AG09309 (cell line): ENCODE results near the gene OCSTAMP.

Experiments
- DNase-seq: peaks from one replicate; pipeline ENCODE4 v3.0.0-alpha.2; 2010; ENCODE audit warnings: low read depth
- H3K4me3 ChIP-seq: 2 replicates; pipeline ENCODE4 v1.5.1; 2011; ENCODE audit warnings: mild to moderate bottlenecking, low read depth, low read length, moderate library complexity; ENCODE audit not compliant: control insufficient read depth
- TF ChIP-seq, protein P1 (sequence below): IDR thresholded peaks from 2 replicates; pipeline ENCODE4 v1.5.1; 2011; ENCODE audit warnings: mild to moderate bottlenecking, low read depth, low read length, inconsistent platforms; ENCODE audit not compliant: insufficient read depth, control insufficient read depth; ENCODE audit errors: missing control alignments

Gene OCSTAMP

DNA sequence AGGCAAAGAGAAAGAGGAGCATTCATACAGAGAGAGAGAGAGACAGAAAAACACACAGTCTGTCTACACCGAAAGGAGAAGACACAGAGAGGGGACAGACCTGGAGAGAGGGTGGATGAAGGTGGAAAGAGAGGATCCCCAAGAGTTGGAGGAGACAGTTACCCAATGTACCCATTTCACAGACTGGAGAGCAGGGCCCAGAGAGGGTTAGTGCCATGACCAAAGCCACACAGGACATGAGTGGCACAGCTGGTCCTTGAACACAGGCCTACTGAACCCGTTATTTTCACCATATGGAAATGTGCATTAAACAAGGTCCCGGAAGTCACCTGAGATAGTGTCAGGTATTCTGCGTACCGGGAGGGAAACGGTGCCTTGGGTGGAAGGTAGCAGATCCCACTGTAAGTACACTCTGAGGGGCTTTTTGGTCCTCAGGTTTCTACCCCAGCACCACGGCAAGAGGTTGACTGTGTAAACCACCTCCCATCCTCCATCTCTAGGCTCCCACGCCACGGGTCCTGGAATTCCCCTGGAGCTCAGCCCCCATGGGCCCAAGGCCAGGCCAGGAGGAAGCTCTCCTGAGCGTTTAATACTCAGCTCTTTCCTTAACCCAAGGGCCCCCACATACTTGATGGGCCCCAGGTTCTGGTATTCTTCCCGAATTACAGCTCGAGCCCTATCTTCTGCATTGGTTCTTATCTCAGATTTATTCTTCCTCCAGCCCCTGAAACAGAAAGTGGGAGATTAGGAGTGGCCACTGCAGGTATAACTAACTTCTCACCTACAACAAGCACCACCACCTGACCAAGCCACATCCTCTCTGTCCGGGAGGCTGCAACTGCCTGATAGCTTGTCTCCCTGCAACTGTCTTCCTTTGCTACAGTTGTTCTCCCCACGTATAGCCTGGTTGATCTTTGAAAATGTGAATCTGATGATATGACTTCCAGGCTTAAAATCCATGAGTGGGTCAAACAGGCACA, 38.4 kb upstream of the OCSTAMP start:
- TF ChIP-seq, protein P1, sequence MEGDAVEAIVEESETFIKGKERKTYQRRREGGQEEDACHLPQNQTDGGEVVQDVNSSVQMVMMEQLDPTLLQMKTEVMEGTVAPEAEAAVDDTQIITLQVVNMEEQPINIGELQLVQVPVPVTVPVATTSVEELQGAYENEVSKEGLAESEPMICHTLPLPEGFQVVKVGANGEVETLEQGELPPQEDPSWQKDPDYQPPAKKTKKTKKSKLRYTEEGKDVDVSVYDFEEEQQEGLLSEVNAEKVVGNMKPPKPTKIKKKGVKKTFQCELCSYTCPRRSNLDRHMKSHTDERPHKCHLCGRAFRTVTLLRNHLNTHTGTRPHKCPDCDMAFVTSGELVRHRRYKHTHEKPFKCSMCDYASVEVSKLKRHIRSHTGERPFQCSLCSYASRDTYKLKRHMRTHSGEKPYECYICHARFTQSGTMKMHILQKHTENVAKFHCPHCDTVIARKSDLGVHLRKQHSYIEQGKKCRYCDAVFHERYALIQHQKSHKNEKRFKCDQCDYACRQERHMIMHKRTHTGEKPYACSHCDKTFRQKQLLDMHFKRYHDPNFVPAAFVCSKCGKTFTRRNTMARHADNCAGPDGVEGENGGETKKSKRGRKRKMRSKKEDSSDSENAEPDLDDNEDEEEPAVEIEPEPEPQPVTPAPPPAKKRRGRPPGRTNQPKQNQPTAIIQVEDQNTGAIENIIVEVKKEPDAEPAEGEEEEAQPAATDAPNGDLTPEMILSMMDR = no peak
- no peak for DNase-seq
- H3K4me3 ChIP-seq = no peak overlapping the region

DNA sequence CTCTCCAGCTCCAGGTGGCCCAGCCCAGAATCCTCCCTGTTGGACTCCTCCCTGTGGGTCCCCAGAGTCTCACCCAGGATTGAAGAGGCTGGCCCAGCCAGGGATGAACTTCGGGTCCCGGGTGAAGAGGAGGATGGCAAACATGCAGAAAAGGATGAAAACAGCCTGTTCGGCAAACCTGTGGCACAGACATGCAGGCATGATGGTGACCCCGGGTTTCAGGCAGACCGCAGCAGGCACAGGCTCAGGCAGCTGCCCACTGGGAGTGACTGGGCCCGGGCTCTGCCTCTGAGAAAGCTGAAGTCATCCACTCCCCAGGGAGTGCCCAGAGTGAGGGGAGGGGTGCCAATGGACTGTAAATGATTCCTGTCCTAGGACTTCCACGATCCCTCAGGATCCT, 37.5 kb upstream of the OCSTAMP start:
- no peak for DNase-seq
- H3K4me3 ChIP-seq = no peak overlapping the region
- TF ChIP-seq, protein P1 = no peak

- H3K4me3 ChIP-seq = no peak overlapping the region
- DNase-seq = no peak
- TF ChIP-seq, protein P1 = no peak
Observed at GRCh38 chr20:46586724-46587123, 36.3 kb upstream of the OCSTAMP start.

DNA sequence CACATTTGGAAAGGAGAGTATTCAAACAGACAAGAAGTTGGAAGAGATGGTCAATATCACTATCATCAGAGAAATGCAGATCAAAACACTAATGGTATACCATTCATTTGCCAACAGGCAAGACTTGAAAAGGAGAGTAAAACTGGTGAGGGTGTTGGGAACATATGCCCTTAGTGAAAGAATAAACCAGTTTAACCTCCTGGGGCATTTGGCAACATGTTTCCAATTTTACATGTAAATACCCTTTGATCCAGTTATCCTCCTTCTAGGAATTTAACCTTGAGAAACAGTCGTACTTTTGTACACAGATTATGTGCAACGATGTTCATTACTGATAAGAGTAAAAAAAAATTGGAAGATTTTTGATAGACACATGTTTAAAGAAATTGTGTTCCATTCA, 34.1 kb upstream of the OCSTAMP start:
- TF ChIP-seq, protein P1 = no peak
- DNase-seq = no peak
- H3K4me3 ChIP-seq = no peak overlapping the region

- no peak for DNase-seq
Observed at GRCh38 chr20:46583411-46584214, 33.2 kb upstream of the OCSTAMP start.

GRCh38 chr20:46582648-46583047, 32.2 kb upstream of the OCSTAMP start:
- TF ChIP-seq, protein P1 = no peak
- H3K4me3 ChIP-seq = no peak overlapping the region
- DNase-seq = no peak

More at GRCh38 chr20:46583411-46584214, 33.2 kb upstream of the OCSTAMP start:
- no peak overlapping the region for H3K4me3 ChIP-seq
- TF ChIP-seq, protein P1 = no peak
